Keratinocyte (primary cell): ENCODE results near the gene ERG28. TPM values are rescaled to one million over a fixed set of nuclear protein-coding genes. Genes with fewer than 3 reads are reported as not detected.

Source experiments
- DNase-seq: peaks from one replicate; pipeline ENCODE4 v3.0.0-alpha.2; 2011; ENCODE audit warnings: low read depth, missing footprints, low spot score
- FAIRE-seq: peaks from 2 replicates; lab custom pipeline; 2011; peaks lifted over from hg19 to GRCh38; lab: Jason Lieb, UNC
- H2AFZ ChIP-seq: 2 replicates; pipeline ENCODE4 v1.6.0; 2012; ENCODE audit warnings: low read length, control low read depth, inconsistent platforms; ENCODE audit not compliant: control insufficient read depth
- H3K27ac ChIP-seq: 2 replicates; pipeline ENCODE4 v1.5.1; 2011; ENCODE audit warnings: low read length; ENCODE audit not compliant: control insufficient read depth, insufficient read depth
- H3K27me3 ChIP-seq: 3 replicates; pipeline ENCODE4 v1.6.0; 2011; ENCODE audit warnings: low read length; ENCODE audit not compliant: control insufficient read depth, insufficient read depth; ENCODE audit errors: extremely low read depth
- H3K36me3 ChIP-seq, 2 experiments: 2 replicates in 1 of 2; 3 replicates in 1 of 2; pipeline ENCODE4 v1.5.1; 2011; ENCODE audit warnings: low read length in 2 of 2, mild to moderate bottlenecking in 1 of 2; ENCODE audit not compliant: control insufficient read depth in 2 of 2, insufficient read depth in 2 of 2; ENCODE audit errors: extremely low read depth in 1 of 2
- H3K4me1 ChIP-seq: 3 replicates; pipeline ENCODE4 v1.5.1; 2011; ENCODE audit warnings: low read length; ENCODE audit not compliant: control insufficient read depth, insufficient read depth; ENCODE audit errors: extremely low read depth
- H3K4me2 ChIP-seq: 3 replicates; pipeline ENCODE4 v1.6.0; 2011; ENCODE audit warnings: low read depth, low read length; ENCODE audit not compliant: control insufficient read depth, insufficient read depth; ENCODE audit errors: extremely low read depth
- H3K4me3 ChIP-seq, 3 experiments: fragments of 200-600 bp in 1 of 3; sonication (generic) in 1 of 3; 2 replicates in 2 of 3; 3 replicates in 1 of 3; pipeline ENCODE4 v1.5.1; 2011 to 2016; ENCODE audit warnings: low read length in 3 of 3, mild to moderate bottlenecking in 3 of 3, control low read depth in 2 of 3, inconsistent platforms in 1 of 3, low read depth in 1 of 3, mixed read lengths in 1 of 3, mixed run types in 1 of 3, moderate library complexity in 1 of 3; ENCODE audit not compliant: control insufficient read depth in 2 of 3, insufficient read depth in 2 of 3; ENCODE audit errors: extremely low read depth in 1 of 3
- H3K79me2 ChIP-seq: 2 replicates; pipeline ENCODE4 v1.6.0; 2012; ENCODE audit warnings: low read length; ENCODE audit not compliant: control insufficient read depth, insufficient read depth
- H3K9ac ChIP-seq: 3 replicates; pipeline ENCODE4 v1.6.0; 2011; ENCODE audit warnings: low read length; ENCODE audit not compliant: control insufficient read depth, insufficient read depth; ENCODE audit errors: extremely low read depth
- H3K9me1 ChIP-seq: 3 replicates; pipeline ENCODE4 v1.6.0; 2011; ENCODE audit warnings: low read length; ENCODE audit not compliant: control insufficient read depth, insufficient read depth; ENCODE audit errors: extremely low read depth
- H3K9me3 ChIP-seq: 2 replicates; pipeline ENCODE4 v1.5.1; 2012; ENCODE audit warnings: low read depth, low read length; ENCODE audit not compliant: control insufficient read depth
- H4K20me1 ChIP-seq: 3 replicates; pipeline ENCODE4 v1.6.0; 2011; ENCODE audit warnings: low read length; ENCODE audit not compliant: control insufficient read depth, insufficient read depth; ENCODE audit errors: extremely low read depth
- CTCF ChIP-seq, 3 experiments: IDR thresholded peaks in 1 of 3; conservative IDR thresholded peaks in 1 of 3; optimal IDR thresholded peaks in 1 of 3; 2 replicates in 2 of 3; 3 replicates in 1 of 3; pipeline versions ENCODE3 to v1.5.1; 2011; ENCODE audit warnings: low read length in 3 of 3, mild to moderate bottlenecking in 3 of 3, moderate library complexity in 2 of 3, control low read depth in 1 of 3, inconsistent platforms in 1 of 3; ENCODE audit not compliant: insufficient read depth in 2 of 3; ENCODE audit errors: extremely low read depth in 1 of 3
- EZH2 ChIP-seq: IDR thresholded peaks from one replicate; pipeline ENCODE4 v1.6.1; 2012; ENCODE audit warnings: inconsistent platforms, mild to moderate bottlenecking, low read length, moderate library complexity
- dilution Hi-C: fragments of 300-500 bp; cut with MboI; formaldehyde crosslinking; loops from one replicate; pipeline ENCODE4 v1.7.0; 2020; ENCODE audit warnings: low sequenced_read_pairs; ENCODE audit not compliant: extremely low pct_ligation_motif_present
- polyA plus RNA-seq, 5 experiments: library from polyadenylated mRNA; depleted of rRNA in 3 of 5; stranded (reverse) in 3 of 5; stranded (forward) in 1 of 5; unstranded in 1 of 5; fragments of >200 nt; gene quantifications; 1 replicate in 1 of 5; 2 replicates in 3 of 5; 3 replicates in 1 of 5; pipeline versions ENCODE4 v1.2.1 to v1.2.3, GENCODE V29; 2011 to 2012; ENCODE audit warnings: missing spikeins in 2 of 5, low read depth in 1 of 5, low replicate concordance in 1 of 5

The ERG28 gene
- polyA plus RNA-seq, 1 donor (not counting 4 experiments of a cell fraction or from before 2014, with no cell fraction given), result 59.8 TPM

GRCh38 chr14:75690010-75690409, 29.3 kb upstream of the ERG28 start:
- FAIRE-seq, result no peak
- H4K20me1 ChIP-seq, result no peaks in the 10 kb centered on the region
- H3K36me3 ChIP-seq, result peaks cover 9 to 12% of the 10 kb centered on the region in 2 experiments
- H3K9me3 ChIP-seq, result no peaks in the 10 kb centered on the region
- no peak overlapping the region for H3K4me2 ChIP-seq
- H3K27me3 ChIP-seq, result no peaks in the 10 kb centered on the region
- no peaks in the 10 kb centered on the region for H3K79me2 ChIP-seq
- DNase-seq, result no peak
- no peaks in the 10 kb centered on the region for H3K4me1 ChIP-seq
- no peak overlapping the region for H3K4me3 ChIP-seq
- H3K9me1 ChIP-seq, result no peaks in the 10 kb centered on the region
- H2AFZ ChIP-seq, result no peak overlapping the region
- no peak overlapping the region for H3K9ac ChIP-seq
- dilution Hi-C loops, result no loop called here
- no peak overlapping the region for H3K27ac ChIP-seq
- TF ChIP-seq EZH2 (no peak), CTCF (optimal IDR thresholded peaks at IDR 0.05 in 1 of 3, IDR thresholded peaks at IDR 0.05 in 1 of 3, conservative IDR thresholded peaks at IDR 0.05 in 1 of 3; ENCODE audit: extremely low read depth in 1 of 3, insufficient read depth in 2 of 3, low read length in 3 of 3) (no peak)

- Histone ChIP-seq H2AFZ (no peak overlapping the region), H3K9ac (no peak overlapping the region), H3K9me3 (no peaks in the 10 kb centered on the region), H3K4me2 (no peak overlapping the region), H4K20me1 (no peaks in the 10 kb centered on the region), H3K4me3 (no peak overlapping the region), H3K27me3 (no peaks in the 10 kb centered on the region), H3K36me3 (peaks cover 9 to 12% of the 10 kb centered on the region in 2 experiments), H3K27ac (no peak overlapping the region), H3K79me2 (no peaks in the 10 kb centered on the region), H3K9me1 (no peaks in the 10 kb centered on the region), H3K4me1 (no peaks in the 10 kb centered on the region)
- DNase-seq (no peak), FAIRE-seq (no peak)
- TF ChIP-seq CTCF (optimal IDR thresholded peaks at IDR 0.05 in 1 of 3, IDR thresholded peaks at IDR 0.05 in 1 of 3, conservative IDR thresholded peaks at IDR 0.05 in 1 of 3; ENCODE audit: extremely low read depth in 1 of 3, insufficient read depth in 2 of 3, low read length in 3 of 3) (no peak), EZH2 (no peak)
- dilution Hi-C loops, result no loop called here
Observed at GRCh38 chr14:75689012-75689411, 28.3 kb upstream of the ERG28 start.
